Large intestine (tissue), 3 donors: ENCODE data around the gene DIAPH1. TPM values are rescaled to one million over a fixed set of nuclear protein-coding genes. Genes with fewer than 3 reads are reported as not detected.
A peak's percentile ranks its signal among the peaks of the same experiment; 100 is the strongest.

Source experiments
- DNase-seq, 2 donors: peaks; one replicate each; pipeline versions ENCODE4 v3.0.0 to v3.0.0-alpha.2; 2013
- H3K27ac ChIP-seq: one replicate; pipeline ENCODE4 v1.5.1; 2013; ENCODE audit warnings: low read length
- H3K27me3 ChIP-seq: 2 replicates; pipeline ENCODE4 v1.6.1; 2013; ENCODE audit warnings: low read length; ENCODE audit not compliant: control insufficient read depth, insufficient read depth
- H3K36me3 ChIP-seq: 2 replicates; pipeline ENCODE4 v1.6.1; 2013; ENCODE audit warnings: low read length; ENCODE audit not compliant: control insufficient read depth, insufficient read depth
- H3K4me1 ChIP-seq: one replicate; pipeline ENCODE4 v1.6.1; 2013; ENCODE audit warnings: low read length; ENCODE audit not compliant: control insufficient read depth, insufficient read depth
- H3K4me3 ChIP-seq: one replicate; pipeline ENCODE4 v1.5.1; 2013; ENCODE audit warnings: low read length
- H3K9me3 ChIP-seq: one replicate; pipeline ENCODE4 v1.6.1; 2013; ENCODE audit warnings: mild to moderate bottlenecking, low read depth, low read length, moderate library complexity; ENCODE audit not compliant: control insufficient read depth
- WGBS: methylation state at CpG from one replicate; pipeline ENCODE4 v1.1.5; 2013; ENCODE audit warnings: low lambda C conversion rate; ENCODE audit not compliant: insufficient coverage; 5-methylcytosine and 5-hydroxymethylcytosine counted together
- polyA plus RNA-seq: library from polyadenylated mRNA; unstranded; fragments of 120-200 nt; gene quantifications from one replicate; pipeline ENCODE4 v1.2.1, GENCODE V29; 2013

DIAPH1 gene
- polyA plus RNA-seq, 1 donor: 89.4 TPM

DNA sequence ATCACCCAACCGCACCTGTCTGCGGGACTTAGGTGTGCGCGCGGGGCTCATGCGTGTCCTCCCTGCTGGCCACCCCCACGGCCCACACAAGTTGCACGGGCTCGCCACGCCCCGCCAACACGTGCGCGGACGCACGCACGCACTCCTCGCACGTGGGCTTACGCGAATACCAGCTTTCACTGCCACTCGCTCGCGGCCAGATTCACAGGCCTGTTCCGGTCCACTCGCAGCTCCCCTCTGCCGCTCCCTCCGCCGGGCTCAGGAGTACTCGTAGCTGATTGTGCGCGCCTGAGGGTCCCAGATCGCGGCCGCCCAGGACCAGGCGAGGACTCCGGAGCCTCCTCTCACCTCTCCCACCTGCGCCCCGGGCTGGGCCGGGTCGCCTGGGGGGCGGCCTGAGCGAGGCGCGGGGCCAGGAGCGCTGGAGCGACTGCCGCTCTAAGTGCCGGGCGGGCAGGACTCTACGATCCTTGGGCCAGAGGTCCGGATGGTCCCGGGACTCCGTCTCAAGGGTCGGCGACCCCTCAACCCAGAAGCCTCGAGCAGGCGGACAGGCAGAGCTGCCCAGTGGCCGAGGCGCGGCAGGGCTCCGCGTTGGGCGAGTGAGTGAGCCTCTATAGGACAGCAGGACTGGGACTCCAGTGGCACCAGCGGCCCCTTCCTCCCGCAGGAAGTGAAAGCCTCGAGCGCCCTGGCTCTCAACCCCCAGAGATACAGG, 126.5 kb downstream of the DIAPH1 start:
- no peak overlapping the region for H3K27ac ChIP-seq
- peaks cover 76% of the 10 kb centered on the region for H3K27me3 ChIP-seq
- H3K4me3 ChIP-seq: no peak overlapping the region
- DNase-seq: no peak
- peaks cover 4% of the 10 kb centered on the region for H3K36me3 ChIP-seq
- H3K9me3 ChIP-seq: peaks cover 13% of the 10 kb centered on the region
- no CpG with 5 or more reads among the region's 68 CpGs for WGBS
- peaks cover 3% of the 10 kb centered on the region for H3K4me1 ChIP-seq

DNA sequence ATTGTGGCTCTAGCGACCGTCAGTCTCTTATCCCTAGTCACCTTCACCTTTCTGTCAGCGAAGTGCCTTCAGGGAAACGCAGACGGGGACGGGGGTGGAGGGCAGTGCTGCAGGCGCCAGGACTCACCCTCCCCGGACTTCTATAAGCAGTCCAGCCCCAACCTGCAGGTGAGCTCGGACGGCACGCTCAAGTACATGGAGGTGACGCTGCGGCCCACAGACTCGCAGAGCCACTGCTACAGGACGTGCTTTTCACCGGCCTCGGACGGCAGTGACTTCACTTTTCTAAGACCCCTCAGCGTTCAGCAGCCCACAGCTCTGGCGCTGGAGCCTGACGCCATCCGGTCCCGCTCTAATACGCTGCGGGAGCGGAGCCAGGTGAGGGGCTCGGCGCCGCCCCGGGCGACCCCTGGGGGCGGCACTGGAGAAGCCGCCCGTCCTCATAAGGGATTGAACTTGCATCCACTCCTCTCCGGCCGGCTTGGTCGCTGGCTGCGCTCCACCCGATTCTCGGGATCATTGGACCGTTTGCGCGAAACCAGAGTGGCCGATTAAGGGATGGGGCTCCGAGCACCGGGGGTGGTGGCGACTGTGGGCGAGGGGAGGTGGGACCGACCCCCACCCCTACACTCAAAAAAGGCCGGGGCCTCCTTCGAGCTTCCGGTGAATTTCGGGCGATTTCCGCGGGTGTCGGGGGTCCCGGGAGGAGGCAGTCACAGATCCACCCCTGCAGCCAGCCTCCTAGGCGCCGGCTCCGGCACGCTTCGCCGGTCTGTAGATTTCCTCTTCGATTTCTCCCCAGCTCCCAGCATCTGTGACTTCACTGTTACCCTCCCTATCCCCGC, 127.3 kb downstream of the DIAPH1 start:
- no peak for DNase-seq
- H3K27me3 ChIP-seq: peaks cover 84% of the 10 kb centered on the region
- H3K4me1 ChIP-seq: peaks cover 3% of the 10 kb centered on the region
- no peak overlapping the region for H3K4me3 ChIP-seq
- no peak overlapping the region for H3K27ac ChIP-seq
- peaks cover 12% of the 10 kb centered on the region for H3K36me3 ChIP-seq
- peaks cover 13% of the 10 kb centered on the region for H3K9me3 ChIP-seq
- WGBS: no CpG with 5 or more reads among the region's 66 CpGs

DNA sequence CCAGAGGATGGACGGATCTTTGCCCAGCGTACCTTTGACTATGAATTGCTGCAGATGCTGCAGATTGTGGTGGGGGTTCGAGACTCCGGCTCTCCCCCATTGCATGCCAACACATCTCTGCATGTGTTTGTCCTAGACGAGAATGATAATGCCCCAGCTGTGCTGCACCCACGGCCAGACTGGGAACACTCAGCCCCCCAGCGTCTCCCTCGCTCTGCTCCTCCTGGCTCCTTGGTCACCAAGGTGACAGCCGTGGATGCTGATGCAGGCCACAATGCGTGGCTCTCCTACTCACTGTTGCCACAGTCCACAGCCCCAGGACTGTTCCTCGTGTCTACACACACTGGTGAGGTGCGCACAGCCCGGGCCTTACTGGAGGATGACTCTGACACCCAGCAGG, 128.0 kb downstream of the DIAPH1 start:
- no peak overlapping the region for H3K27ac ChIP-seq
- no peak overlapping the region for H3K4me3 ChIP-seq
- DNase-seq: no peak
- H3K4me1 ChIP-seq: peaks cover 3% of the 10 kb centered on the region
- peaks cover 17% of the 10 kb centered on the region for H3K36me3 ChIP-seq
- H3K9me3 ChIP-seq: peaks cover 13% of the 10 kb centered on the region
- peaks cover 88% of the 10 kb centered on the region for H3K27me3 ChIP-seq
- no CpG with 5 or more reads among the region's 13 CpGs for WGBS

DNA sequence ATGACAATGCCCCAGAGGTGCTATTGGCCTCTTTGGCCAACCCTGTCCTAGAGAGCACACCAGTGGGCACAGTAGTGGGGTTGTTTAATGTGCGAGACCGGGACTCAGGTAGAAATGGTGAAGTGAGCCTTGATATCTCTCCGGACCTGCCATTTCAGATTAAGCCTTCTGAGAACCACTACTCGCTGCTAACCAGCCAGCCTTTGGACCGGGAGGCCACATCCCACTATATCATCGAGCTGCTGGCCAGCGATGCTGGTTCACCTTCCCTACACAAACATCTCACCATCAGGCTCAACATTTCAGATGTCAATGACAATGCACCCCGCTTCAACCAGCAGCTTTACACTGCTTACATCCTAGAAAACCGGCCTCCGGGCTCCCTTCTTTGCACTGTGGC, 128.5 kb downstream of the DIAPH1 start:
- no peak overlapping the region for H3K4me3 ChIP-seq
- H3K27me3 ChIP-seq: peaks cover 90% of the 10 kb centered on the region
- no CpG with 5 or more reads among the region's 10 CpGs for WGBS
- H3K36me3 ChIP-seq: peaks cover 17% of the 10 kb centered on the region
- peaks cover 13% of the 10 kb centered on the region for H3K9me3 ChIP-seq
- DNase-seq: no peak
- no peak overlapping the region for H3K27ac ChIP-seq
- peaks cover 3% of the 10 kb centered on the region for H3K4me1 ChIP-seq

DNA sequence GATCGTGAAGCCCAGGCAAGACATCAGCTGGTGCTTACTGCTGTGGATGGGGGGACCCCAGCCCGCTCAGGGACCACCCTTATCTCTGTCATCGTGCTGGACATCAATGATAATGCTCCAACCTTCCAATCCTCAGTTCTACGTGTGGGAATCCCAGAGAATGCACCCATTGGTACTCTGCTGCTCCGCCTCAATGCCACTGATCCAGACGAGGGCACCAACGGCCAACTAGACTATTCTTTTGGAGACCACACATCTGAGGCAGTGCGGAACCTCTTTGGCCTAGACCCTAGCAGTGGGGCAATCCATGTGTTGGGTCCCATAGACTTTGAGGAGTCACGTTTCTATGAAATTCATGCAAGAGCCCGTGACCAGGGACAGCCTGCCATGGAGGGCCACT, 129.0 kb downstream of the DIAPH1 start:
- Histone ChIP-seq H3K9me3 (peaks cover 13% of the 10 kb centered on the region), H3K27me3 (peaks cover 90% of the 10 kb centered on the region), H3K4me3 (no peak overlapping the region), H3K36me3 (peaks cover 17% of the 10 kb centered on the region), H3K27ac (no peak overlapping the region), H3K4me1 (peaks cover 2% of the 10 kb centered on the region)
- WGBS: no CpG with 5 or more reads among the region's 10 CpGs
- no peak for DNase-seq

DNA sequence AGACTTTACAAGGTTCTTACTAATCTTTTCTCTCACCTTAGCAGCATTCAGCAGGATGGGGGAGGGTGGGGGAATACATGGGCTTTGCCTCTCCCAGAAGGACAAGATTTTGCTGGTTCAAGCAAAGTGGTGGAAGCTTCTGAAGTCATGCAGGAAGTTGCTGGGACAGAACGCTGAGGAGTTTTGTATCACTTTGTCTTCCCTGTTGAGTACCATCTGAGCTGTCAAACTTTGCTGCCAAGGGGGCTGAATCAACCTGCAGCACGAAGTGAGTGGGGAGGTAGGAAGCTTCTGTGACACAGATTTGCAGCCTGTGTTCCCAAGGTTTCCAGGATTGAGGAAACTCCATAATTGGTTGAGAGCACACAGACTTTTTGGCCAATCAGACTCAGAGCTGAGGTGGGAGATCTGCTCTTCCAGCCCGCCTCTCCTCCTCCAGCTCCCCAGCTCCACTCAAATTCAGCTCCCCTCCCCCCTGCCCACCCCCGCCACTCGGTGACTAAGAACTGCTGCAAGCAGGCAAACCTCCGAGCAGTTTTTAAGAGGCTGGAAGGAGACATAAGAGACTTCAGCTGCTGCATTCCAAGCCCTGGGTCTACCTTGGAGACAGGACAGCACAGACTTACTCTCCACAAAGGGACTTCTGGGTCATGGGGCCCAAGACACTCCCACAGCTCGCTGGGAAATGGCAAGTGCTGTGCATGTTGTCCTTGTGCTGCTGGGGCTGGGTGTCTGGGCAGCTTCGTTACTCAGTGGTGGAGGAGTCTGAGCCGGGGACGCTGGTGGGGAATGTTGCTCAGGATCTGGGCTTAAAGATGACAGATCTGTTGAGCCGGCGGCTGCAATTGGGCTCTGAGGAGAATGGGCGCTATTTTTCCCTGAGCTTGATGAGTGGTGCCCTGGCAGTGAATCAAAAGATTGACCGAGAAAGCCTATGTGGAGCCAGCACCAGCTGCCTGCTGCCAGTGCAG, 129.9 kb downstream of the DIAPH1 start, which contains the start of gene PCDHGC5:
TSS of gene PCDHGC5 (plus strand) at position 491 of the 971 bp plus-strand sequence. CDS start at position 651, 160 bp downstream.
- H3K36me3 ChIP-seq: peaks cover 17% of the 10 kb centered on the region
- peaks cover 90% of the 10 kb centered on the region for H3K27me3 ChIP-seq
- peaks cover 13% of the 10 kb centered on the region for H3K9me3 ChIP-seq
- no peak within 1 kb of the TSS for H3K27ac ChIP-seq
- no peak within 1 kb of the TSS for H3K4me3 ChIP-seq
- WGBS: no CpG with 5 or more reads among the region's 14 CpGs
- H3K4me1 ChIP-seq: no peaks in the 10 kb centered on the region
- DNase-seq: no peak

DNA sequence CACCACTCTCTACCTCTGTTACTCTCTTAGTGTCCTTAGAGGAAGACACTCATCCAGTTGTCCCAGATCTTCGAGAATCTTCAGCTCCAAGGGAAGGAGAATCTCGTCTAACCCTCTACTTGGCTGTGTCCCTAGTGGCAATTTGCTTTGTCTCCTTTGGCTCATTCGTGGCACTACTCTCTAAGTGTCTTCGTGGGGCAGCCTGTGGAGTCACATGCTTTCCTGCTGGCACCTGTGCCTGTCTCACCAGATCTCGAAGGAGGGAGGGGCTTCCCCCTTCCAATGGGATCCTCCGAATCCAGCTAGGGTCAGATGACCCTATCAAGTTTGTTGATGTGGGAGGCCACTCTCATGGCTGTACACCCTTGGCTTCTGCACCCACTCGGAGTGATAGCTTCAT, 131.7 kb downstream of the DIAPH1 start:
- WGBS: 100% methylated on average over 1 of the region's 7 CpGs
- no peaks in the 10 kb centered on the region for H3K4me1 ChIP-seq
- no peak overlapping the region for H3K4me3 ChIP-seq
- peaks cover 81% of the 10 kb centered on the region for H3K27me3 ChIP-seq
- peaks cover 17% of the 10 kb centered on the region for H3K36me3 ChIP-seq
- peaks cover 8% of the 10 kb centered on the region for H3K9me3 ChIP-seq
- DNase-seq: no peak
- no peak overlapping the region for H3K27ac ChIP-seq

DNA sequence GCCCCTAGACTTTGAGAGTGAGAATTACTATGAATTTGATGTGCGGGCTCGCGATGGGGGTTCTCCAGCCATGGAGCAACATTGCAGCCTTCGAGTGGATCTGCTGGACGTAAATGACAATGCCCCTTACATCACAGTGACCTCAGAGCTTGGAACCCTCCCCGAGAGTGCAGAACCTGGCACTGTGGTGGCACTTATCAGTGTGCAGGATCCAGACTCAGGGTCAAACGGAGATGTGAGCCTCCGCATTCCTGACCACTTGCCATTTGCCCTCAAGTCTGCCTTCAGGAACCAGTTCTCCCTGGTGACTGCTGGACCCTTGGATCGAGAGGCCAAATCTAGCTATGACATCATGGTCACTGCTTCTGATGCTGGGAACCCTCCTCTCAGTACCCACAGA, 132.7 kb downstream of the DIAPH1 start:
- peaks cover 70% of the 10 kb centered on the region for H3K27me3 ChIP-seq

DNA sequence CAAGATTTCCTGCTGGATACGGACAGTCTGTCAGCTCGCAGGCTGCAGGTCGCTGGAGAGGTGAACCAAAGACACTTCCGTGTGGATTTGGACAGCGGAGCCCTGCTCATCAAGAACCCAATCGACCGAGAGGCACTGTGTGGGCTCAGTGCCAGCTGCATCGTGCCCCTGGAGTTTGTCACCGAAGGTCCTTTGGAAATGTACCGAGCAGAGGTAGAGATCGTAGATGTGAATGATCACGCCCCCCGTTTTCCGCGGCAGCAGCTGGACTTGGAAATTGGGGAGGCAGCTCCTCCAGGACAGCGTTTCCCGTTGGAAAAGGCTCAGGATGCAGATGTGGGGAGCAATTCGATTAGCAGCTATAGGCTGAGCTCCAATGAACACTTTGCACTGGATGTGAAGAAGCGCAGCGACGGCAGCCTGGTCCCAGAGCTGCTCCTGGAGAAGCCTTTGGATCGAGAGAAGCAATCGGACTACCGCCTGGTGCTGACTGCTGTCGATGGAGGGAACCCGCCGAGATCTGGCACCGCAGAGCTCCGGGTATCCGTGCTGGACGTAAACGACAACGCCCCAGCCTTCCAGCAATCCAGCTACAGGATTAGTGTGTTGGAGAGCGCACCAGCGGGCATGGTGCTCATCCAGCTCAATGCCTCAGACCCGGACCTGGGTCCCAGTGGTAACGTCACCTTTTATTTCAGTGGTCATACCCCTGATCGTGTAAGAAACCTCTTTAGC, 133.3 kb downstream of the DIAPH1 start:
- Histone ChIP-seq H3K27ac (no peak overlapping the region), H3K36me3 (peaks cover 14% of the 10 kb centered on the region), H3K27me3 (peaks cover 64% of the 10 kb centered on the region), H3K9me3 (no peaks in the 10 kb centered on the region), H3K4me3 (peak overlapping the region; percentile 7), H3K4me1 (no peaks in the 10 kb centered on the region)
- DNase-seq: no peak
- 0% methylated on average over 1 of the region's 38 CpGs for WGBS

More for the DNA sequence above, 132.7 kb downstream of the DIAPH1 start:
- Histone ChIP-seq H3K4me1 (no peaks in the 10 kb centered on the region), H3K9me3 (no peaks in the 10 kb centered on the region), H3K27ac (no peak overlapping the region), H3K4me3 (no peak overlapping the region), H3K36me3 (peaks cover 14% of the 10 kb centered on the region)
- no peak for DNase-seq
- WGBS: no CpG with 5 or more reads among the region's 9 CpGs
